ENCODE data around the gene ZNF445. TPM values are rescaled to one million over a fixed set of nuclear protein-coding genes. Genes with fewer than 3 reads are reported as not detected.
"Not testable (repeated sequence)": the region's sequence is repeated elsewhere in the genome, so short reads cannot be mapped to it uniquely, and the experiment has no call there.

Gene ZNF445
- total RNA-seq, 1 experiment from 2014 or later, result 11.9 TPM

GRCh38 chr3:44419116-44419922, 58.2 kb downstream of the ZNF445 start:
- in situ Hi-C loops (cut with HindIII; ENCODE audit: low pct_unique_long_range_greater_than_20kb, low sequenced_read_pairs) (no loop called here), intact Hi-C loops (cut with micrococcal nuclease; ENCODE audit: unreplicated experiment) (no loop called here)
- Histone ChIP-seq H3K27me3 (ENCODE audit: control insufficient read depth, insufficient read depth, low read length) (no peaks in the 10 kb centered on the region), H3K4me3 (ENCODE audit: low read depth in 2 of 2, low read length in 2 of 2) (no peak overlapping the region), H3K36me3 (ENCODE audit: control insufficient read depth, insufficient read depth, low read length) (no peaks in the 10 kb centered on the region), H3K9me3 (ENCODE audit: control insufficient read depth, insufficient read depth, low read depth, low read length) (no peaks in the 10 kb centered on the region), H3K27ac (ENCODE audit: low read length) (no peak overlapping the region), H3K4me1 (ENCODE audit: control insufficient read depth, insufficient read depth, low read length) (no peaks in the 10 kb centered on the region)
- BruUV-seq (replicated peaks), result no TSS peak
- CTCF ChIA-PET, result no interaction called here
- POLR2A ChIA-PET, result no interaction called here
- TF ChIP-seq SIN3A (IDR thresholded peaks at IDR 0.05; ENCODE audit: borderline replicate concordance, insufficient read depth, low read depth, low read length) (no peak), CTCF (IDR thresholded peaks at IDR 0.05) (no peak), REST (IDR thresholded peaks at IDR 0.05; ENCODE audit: insufficient read depth in 1 of 2, low read depth in 2 of 2, low read length in 1 of 2) (no peak), TCF7L2 (IDR thresholded peaks at IDR 0.05; ENCODE audit: low read depth, low read length) (no peak), POLR2AphosphoS5 (IDR thresholded peaks at IDR 0.05; ENCODE audit: low read depth, low read length) (no peak)
- ATAC-seq (no peak), DNase-seq (ENCODE audit: low read depth, low spot score) (no peak)

DNA sequence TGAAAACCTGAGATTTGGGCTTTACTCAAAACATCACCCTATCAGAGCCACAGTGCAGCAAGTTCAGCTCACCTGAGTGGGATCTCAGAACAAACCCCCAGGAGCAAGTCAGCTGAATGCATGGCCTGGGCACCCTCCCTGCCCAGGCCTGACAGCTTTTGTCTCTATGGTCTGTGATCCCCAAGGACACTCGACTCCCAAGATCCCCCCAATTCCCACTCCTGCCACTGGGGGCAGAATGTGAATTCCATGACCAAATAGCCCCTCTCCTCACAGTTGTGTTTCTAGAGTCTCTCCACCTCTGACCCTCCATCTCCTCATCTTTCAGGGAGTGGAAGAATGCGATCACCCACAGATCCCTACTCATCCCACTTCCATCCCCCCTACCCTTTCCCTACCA, 58.9 kb downstream of the ZNF445 start:
- Histone ChIP-seq H3K4me3 (ENCODE audit: low read depth in 2 of 2, low read length in 2 of 2) (no peak overlapping the region), H3K9me3 (ENCODE audit: control insufficient read depth, insufficient read depth, low read depth, low read length) (no peaks in the 10 kb centered on the region), H3K36me3 (ENCODE audit: control insufficient read depth, insufficient read depth, low read length) (no peaks in the 10 kb centered on the region), H3K27me3 (ENCODE audit: control insufficient read depth, insufficient read depth, low read length) (no peaks in the 10 kb centered on the region), H3K27ac (ENCODE audit: low read length) (no peak overlapping the region), H3K4me1 (ENCODE audit: control insufficient read depth, insufficient read depth, low read length) (no peaks in the 10 kb centered on the region)
- POLR2A ChIA-PET, result no interaction called here
- in situ Hi-C loops (cut with HindIII; ENCODE audit: low pct_unique_long_range_greater_than_20kb, low sequenced_read_pairs), result no loop called here
- CTCF ChIA-PET, result no interaction called here
- TF ChIP-seq TCF7L2 (IDR thresholded peaks at IDR 0.05; ENCODE audit: low read depth, low read length), result no peak
- no peak; the same call in 1 of the 2 replicates for TF ChIP-seq CTCF (IDR thresholded peaks at IDR 0.05)
- no peak for TF ChIP-seq REST (IDR thresholded peaks at IDR 0.05; ENCODE audit: insufficient read depth in 1 of 2, low read depth in 2 of 2, low read length in 1 of 2)
- TF ChIP-seq POLR2AphosphoS5 (IDR thresholded peaks at IDR 0.05; ENCODE audit: low read depth, low read length), result no peak
- TF ChIP-seq SIN3A (IDR thresholded peaks at IDR 0.05; ENCODE audit: borderline replicate concordance, insufficient read depth, low read depth, low read length), result no peak
- intact Hi-C loops (cut with micrococcal nuclease; ENCODE audit: unreplicated experiment), result no loop called here
- DNase-seq (ENCODE audit: low read depth, low spot score) (no peak), ATAC-seq (no peak)
- BruUV-seq (replicated peaks), result no TSS peak

- in situ Hi-C loops (cut with HindIII; ENCODE audit: low pct_unique_long_range_greater_than_20kb, low sequenced_read_pairs); H3K27me3 ChIP-seq (ENCODE audit: control insufficient read depth, insufficient read depth, low read length); intact Hi-C loops (cut with micrococcal nuclease; ENCODE audit: unreplicated experiment); H3K36me3 ChIP-seq (ENCODE audit: control insufficient read depth, insufficient read depth, low read length); H3K27ac ChIP-seq (ENCODE audit: low read length); H3K9me3 ChIP-seq (ENCODE audit: control insufficient read depth, insufficient read depth, low read depth, low read length); H3K4me3 ChIP-seq (ENCODE audit: low read depth in 2 of 2, low read length in 2 of 2); POLR2A ChIA-PET; H3K4me1 ChIP-seq (ENCODE audit: control insufficient read depth, insufficient read depth, low read length); ATAC-seq; CTCF ChIA-PET; DNase-seq (ENCODE audit: low read depth, low spot score); BruUV-seq (replicated peaks): not testable (repeated sequence)
Observed at GRCh38 chr3:44418118-44418517, 59.4 kb downstream of the ZNF445 start.

Measured in Panc1 (cell line).